Left colon (tissue), 2 donors: ENCODE results near the gene TARBP1. TPM values are rescaled to one million over a fixed set of nuclear protein-coding genes. Genes with fewer than 3 reads are reported as not detected.
"Not testable (repeated sequence)": the region's sequence is repeated elsewhere in the genome, so short reads cannot be mapped to it uniquely, and the experiment has no call there.

ENCODE experiments used
- ATAC-seq: fragments of 200-7000 bp; cut with Tn5 transposase; one replicate; pipeline ENCODE4 v1.9.1; 2020; ENCODE audit warnings: mild to moderate bottlenecking, moderate library complexity
- DNase-seq, 2 donors: peaks; one replicate each; pipeline ENCODE4 v3.0.0-alpha.2; 2020
- intact Hi-C, 2 donors: fragments of 100-400 bp; cut with DNase I in 1 of 2; cut with micrococcal nuclease in 1 of 2; formaldehyde crosslinking; loops; one replicate each; pipeline versions ENCODE4 v1.11.2 to v1.14.0; 2022; cut with DNase I, micrococcal nuclease
- total RNA-seq, 2 donors: library from RNA; stranded (reverse); fragmentation: NEBNext Ultra II Directional; extraction: Animal tissue kit (Norgen Biotek cat#: 25700); gene quantifications; one replicate each; pipeline ENCODE4 v1.2.1, GENCODE V29; 2021
- donor health status: DM: no; HTN: no; CAD: no.
- donor health status: DM: yes; HTN: yes; CAD: no.

Gene TARBP1
- total RNA-seq, 2 donors from 2014 or later: 19.9 to 30.5 TPM

DNA sequence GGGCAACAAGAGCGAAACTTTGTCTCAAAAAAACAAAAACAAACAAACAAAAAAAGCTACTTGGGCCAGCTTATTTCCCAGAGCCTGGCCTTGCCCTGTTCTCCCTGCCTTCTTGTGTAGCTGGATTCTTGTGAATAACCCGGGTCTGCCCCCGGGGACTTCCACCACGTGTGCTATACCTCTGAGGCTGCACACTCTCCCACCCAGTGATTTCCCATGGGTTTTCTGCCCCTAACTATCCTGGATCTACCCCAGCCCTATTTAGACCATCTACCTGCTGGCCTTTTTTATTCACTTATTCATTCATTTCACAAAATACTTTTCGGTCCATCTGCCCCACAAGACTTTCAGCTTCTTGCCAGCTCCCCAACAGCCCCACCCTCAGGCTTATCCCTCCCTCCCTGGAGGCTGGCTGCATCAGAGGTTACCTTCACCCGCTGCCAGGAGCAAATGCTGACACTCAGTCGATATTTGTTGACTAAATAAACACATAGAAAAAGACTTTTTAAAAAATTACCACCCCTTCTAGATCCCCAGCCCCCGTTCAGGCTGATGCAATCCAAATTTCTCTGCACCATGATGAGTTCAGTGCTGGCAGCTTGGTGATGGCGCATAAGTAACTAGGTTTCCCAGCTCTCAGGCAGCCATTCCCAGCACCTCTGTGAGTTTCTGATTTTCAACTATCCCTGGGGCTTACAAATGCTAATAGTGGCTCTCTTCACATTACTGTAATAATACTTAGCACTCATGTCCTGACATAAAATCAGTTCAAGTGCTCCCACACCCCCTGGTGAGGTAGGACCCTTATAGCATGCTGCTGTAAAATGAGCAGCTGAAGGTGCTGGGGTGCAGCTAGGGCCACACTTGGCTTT, 30.7 kb upstream of the TARBP1 start:
- DNase-seq (no peak), ATAC-seq (no peak)
- intact Hi-C loops: loop anchor here in 1 of 2 donors (10.0 kb wide), 1 partner anchor 475 kb away; no protein-coding TSS in a partner anchor

DNA sequence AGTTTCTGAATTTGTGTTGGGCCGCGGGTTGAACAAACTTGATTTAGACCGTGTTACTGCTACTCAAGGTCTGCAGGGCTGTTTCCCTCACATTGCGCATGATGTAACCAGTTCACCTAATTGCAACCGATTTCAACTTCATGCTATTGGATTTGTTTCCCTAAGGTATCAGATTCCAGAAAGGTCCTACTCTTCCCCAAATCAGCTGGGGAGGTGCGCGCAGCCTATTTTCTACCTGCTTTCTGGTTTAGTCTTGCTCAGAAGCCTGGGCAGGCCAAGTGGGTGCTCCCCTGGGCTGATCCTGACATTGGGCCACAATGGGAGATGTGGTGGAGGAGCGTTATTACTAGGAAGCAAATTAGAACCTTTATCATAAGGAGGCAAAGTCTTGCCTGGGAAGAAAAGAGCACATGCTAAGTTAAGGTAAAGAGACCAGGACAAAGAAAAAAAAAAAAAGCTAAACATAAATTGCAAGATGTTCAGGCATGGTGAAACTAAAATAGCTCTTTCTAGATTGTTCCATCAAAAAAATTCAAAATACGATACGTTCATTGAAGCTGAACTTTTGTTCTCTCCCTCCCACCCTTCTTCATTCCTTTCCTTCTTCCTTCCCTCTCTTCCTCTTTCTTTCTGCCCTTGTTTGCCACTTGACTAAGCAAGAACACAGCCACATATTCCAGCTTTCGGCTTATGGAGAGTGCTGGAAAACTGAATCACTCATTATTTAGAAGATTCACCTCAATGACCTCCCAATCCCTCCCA, 28.8 kb upstream of the TARBP1 start:
- DNase-seq: no peak
- ATAC-seq: no peak
- intact Hi-C loops: loop anchor here in 1 of 2 donors (10.0 kb wide), 1 partner anchor 477 kb away; no protein-coding TSS in a partner anchor

DNA sequence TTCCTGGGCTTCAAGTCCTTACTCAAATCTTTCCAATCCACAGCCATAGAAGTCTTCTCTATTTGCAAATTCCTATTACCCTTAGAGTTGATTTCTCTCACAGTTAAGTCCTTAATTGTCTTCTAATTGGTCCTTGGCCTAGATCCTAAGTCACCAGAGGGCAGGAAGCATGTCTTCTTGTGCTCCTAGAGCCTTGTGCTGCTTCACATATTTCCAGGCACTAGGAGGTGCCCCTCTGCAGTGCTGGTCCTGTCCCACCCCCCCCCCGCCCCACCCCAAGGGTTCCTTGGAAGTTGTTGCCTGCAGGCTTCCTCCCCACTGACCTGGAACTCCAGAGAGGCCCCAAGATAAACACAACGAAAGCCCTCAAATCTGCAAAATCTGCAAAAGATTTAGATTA, 28.1 kb upstream of the TARBP1 start:
- ATAC-seq (no peak), DNase-seq (no peak)
- intact Hi-C loops: loop anchor here in 1 of 2 donors (10.0 kb wide), 1 partner anchor 478 kb away; no protein-coding TSS in a partner anchor

DNA sequence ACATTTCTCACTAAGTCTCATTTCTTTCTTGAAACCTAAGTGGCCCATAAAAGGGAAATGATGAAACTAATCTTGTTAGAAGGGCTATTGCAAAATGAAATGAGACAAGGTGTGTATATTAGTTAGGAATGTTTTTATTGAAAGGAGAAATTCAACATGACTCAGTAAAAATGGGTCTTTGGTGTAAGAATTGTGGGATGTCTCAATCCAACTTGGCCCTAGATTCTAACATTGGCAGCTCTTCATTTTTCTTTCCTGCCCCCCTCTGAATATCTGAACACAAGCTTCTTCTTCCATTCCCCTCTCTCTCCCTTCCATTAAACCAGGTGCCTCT, 26.8 kb upstream of the TARBP1 start:
- DNase-seq (no peak), ATAC-seq (no peak)
- intact Hi-C loops: loop anchor here in 1 of 2 donors (10.0 kb wide), 1 partner anchor 479 kb away; no protein-coding TSS in a partner anchor

- no peak for DNase-seq
- intact Hi-C loops: loop anchor here (5.0 to 10.0 kb wide), 3 partner anchors 87 to 480 kb away; no protein-coding TSS in a partner anchor
- ATAC-seq: no peak
These were observed 26.2 kb upstream of the TARBP1 start for GRCh38 chr1:234504969-234505768.

DNA sequence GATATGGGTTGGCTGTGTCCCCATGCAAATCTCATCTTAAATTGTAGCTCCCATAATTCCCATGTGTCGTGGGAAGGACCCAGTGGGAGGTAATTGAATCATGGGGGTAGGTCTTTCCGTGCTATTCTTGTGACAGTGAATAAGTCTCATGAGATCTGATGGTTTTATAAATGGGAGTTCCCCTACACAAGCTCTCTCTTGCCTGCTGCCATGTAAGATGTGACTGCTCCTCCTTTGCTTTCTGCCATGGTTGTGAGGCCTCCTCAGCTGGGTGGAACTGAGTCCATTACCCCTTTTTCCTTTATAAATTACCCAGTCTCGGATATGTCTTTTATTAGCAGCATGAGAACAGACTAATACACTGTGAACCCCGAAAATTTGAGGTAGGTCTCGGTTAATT, 25.3 kb upstream of the TARBP1 start:
- not testable (repeated sequence) for DNase-seq, ATAC-seq
- intact Hi-C loops: loop anchor here (5.0 to 10.0 kb wide), 3 partner anchors 88 to 481 kb away; no protein-coding TSS in a partner anchor

DNA sequence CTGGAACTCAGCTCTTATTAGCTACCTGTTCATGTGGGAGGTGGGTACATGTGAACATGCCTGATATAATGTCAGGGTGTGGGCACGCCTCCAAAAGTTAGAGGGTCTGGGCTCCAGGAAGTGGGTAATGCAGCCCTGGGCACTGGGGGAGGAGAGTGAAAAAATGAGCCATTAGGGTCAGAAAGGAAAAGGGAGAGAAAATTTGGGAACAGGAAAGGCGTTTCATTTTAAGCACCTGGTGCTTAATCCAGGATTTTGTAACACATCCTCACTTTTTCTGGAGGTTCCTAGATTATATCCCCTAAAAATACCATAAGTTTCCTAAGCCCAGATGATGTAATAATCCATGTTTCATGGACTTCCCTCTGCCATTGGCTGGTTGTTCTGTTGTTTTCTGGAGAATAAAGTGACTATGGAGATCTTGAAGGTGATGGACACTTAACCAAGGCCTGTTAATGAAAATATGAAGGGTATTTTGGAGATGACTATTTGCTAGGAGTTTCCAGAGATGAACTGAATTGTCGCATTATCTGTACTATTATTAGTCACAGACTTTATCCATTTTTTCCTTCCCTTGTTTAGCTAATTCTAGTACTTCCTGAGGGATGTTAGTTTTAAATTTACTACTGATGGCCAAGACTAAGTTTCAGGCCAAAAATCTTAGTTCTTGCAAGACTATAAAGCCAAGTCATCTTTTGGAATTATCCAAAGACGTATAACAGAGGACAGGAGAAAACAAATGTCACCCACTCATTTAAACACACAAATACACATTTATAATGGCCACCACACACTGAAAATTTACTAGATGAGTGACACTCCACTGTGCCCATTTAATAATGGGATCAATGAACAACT, 24.4 kb upstream of the TARBP1 start:
- no peak for ATAC-seq
- intact Hi-C loops: loop anchor here (5.0 to 10.0 kb wide), 3 partner anchors 89 to 481 kb away; no protein-coding TSS in a partner anchor
- no peak for DNase-seq

DNA sequence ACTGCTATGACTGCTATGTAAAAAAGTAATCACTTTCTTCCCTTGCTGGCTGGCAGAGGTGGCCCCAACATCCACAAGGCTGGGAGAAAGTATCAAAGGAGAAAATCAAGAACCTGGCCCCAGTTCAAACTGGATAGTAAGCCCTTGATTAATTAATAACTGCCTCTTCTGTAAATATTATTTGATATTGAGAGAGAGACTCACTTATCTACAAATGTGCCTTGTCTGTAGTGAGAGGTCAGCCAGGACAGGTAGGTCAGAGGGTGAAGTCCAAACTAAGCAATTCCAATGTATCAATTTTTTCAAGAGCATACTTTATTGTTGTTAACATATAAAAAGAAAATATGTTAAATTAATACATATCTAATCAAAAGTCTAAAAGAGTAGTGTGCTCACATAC, 23.8 kb upstream of the TARBP1 start:
- no peak for DNase-seq
- intact Hi-C loops: loop anchor here (5.0 to 10.0 kb wide), 3 partner anchors 90 to 482 kb away; no protein-coding TSS in a partner anchor
- no peak for ATAC-seq

DNA sequence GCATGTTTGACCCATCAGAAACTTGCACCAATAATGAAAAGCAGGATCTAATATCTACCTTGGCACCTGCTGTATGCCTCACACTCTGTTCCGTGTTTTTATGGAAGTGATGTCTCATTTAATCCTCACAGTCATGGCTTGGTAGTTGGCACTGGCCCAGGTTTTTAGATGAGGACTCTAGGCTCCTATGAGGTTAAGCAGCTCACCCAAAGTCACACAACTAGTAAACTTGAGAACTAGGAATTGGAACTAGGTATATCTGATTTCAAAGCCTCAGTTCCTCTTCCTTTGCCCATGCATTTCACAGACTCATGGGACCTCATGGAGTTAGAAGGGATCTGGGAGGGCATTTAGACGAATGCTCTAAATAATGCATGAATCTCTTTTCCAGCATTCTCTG, 21.3 kb upstream of the TARBP1 start:
- ATAC-seq: no peak
- intact Hi-C loops: loop anchor here (5.0 to 10.0 kb wide), 3 partner anchors 92 to 485 kb away; no protein-coding TSS in a partner anchor
- no peak for DNase-seq

DNA sequence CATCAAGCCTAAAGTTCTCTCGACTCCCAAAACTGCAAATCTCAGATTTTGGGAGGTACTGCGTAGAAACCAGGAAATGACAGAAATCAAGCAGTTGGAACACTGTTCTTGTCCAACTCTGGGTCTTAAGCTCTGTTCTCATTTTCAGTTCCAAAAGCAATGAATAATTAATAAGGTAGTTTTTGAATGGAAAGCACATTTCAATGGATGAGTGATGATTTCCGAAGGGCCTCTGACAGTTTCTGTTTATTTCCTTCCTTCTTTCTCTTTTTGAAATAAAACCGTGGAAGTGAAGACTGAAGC, 20.9 kb upstream of the TARBP1 start:
- ATAC-seq (no peak), DNase-seq (no peak)
- intact Hi-C loops: loop anchor here (5.0 to 10.0 kb wide), 4 partner anchors 92 to 587 kb away; no protein-coding TSS in a partner anchor

DNA sequence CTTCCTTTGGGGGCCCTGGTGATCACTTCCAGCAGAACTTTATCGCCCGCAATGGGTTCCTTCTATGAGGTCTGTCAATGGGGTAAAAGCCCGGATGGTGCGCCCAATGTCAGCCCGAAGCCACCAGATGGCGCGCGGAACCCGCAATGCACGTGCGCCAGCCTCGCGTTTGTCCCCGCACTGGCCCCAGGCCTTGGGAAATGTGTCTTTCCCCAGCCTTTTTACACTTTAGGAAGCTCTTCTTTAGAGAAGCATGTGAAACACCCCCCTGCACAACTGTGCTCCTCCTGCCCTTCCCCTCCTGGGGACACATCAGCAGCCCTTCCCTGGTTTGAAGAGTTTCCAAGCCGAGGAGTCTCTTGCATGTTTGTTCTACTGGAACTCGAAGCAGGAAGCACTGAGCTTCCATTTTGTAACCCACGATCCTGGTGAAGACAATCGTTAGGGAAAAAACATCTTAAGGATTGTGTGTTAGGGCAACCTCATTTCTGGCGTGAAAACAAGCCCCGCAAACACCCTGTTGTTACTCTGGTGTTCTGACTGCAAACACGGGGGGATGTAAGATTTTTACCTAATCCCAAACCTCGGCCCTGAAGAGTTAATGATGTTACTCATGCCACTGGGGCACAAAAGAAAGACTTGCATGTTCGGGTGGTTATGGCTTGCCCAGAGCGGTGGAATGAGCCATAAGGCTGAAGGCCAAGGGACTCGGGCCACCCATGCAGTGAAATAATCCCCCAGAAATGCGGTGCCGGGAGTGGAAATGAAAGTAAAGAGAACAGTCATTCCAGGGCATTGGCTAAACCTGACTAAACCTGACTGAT, 20.4 kb upstream of the TARBP1 start:
- intact Hi-C loops: loop anchor here (5.0 kb wide), 1 partner anchor 588 kb away; no protein-coding TSS in a partner anchor
- peak; percentile 99 for ATAC-seq

DNA sequence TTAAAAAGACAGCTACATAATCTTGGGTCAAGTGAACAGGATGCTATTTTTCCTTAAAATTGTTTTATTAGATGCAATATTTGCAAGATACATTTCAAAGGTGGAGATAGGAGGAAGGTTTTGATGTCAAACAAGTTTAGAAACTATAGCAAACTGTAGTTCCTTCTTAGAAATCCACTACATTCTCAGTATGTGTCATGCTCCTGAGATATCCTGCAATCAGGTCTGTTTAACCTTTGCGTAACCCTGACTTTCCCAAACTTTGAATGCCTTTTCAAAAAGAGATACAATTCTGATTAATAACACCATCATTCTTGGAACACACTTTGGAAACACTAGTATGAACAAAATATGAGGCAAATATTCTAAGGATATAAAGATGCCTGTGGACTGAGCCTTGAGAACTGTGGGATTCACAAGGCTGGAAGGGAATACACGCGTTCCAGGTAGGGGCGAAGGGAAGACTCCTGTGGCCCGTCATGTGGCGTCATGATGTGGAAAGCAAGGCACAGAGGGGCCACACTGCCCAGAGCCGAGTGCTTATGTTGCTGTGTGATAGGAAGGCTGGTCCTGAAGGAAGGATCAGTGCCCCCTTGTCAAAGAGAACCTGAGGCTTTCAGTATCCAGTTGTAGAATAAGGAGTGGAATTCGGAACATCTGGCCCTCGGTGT, 19.6 kb upstream of the TARBP1 start:
- ATAC-seq: peak; percentile 32
- intact Hi-C loops: loop anchor here (5.0 kb wide), 1 partner anchor 589 kb away; no protein-coding TSS in a partner anchor
- no peak for DNase-seq

More for the DNA sequence above, 20.4 kb upstream of the TARBP1 start:
- DNase-seq: peak; percentile 83 to 94

DNA sequence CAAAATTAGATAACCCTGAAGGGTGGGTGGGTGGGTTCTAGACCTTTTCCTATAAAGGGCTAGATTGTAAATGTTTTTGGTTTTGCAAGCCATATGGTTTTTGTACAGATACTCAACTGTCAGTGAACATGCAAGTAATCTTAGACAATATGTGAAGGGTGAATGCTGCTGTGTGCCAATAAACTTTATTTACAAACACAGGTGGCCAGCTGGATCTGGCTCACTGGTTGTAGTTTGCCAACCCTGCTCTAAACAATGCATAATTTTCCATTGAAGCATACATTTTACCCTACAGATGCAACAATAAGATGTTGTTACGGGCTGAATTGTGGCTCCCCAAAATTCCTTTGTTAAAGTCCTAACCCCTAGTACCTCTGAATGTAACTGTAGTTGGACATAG, 18.6 kb upstream of the TARBP1 start:
- intact Hi-C loops: loop anchor here (5.0 kb wide), 1 partner anchor 590 kb away; no protein-coding TSS in a partner anchor
- no peak for ATAC-seq
- DNase-seq: no peak

GRCh38 chr1:234495231-234495990, 16.4 kb upstream of the TARBP1 start:
- no peak for ATAC-seq
- no peak for DNase-seq
- intact Hi-C loops: loop anchor here (5.0 kb wide), 1 partner anchor 592 kb away; no protein-coding TSS in a partner anchor

- intact Hi-C loops: no loop called here
- no peak for ATAC-seq
- DNase-seq: no peak
These were observed 15.1 kb upstream of the TARBP1 start for GRCh38 chr1:234494049-234494448.
